Body of pancreas (tissue), 4 donors: ENCODE measurements around the gene MATN4. TPM values are rescaled to one million over a fixed set of nuclear protein-coding genes. Genes with fewer than 3 reads are reported as not detected.
A peak's percentile ranks its signal among the peaks of the same experiment; 100 is the strongest.
"Not testable (repeated sequence)": the region's sequence is repeated elsewhere in the genome, so short reads cannot be mapped to it uniquely, and the experiment has no call there.

ENCODE experiments used
- ATAC-seq: fragments of 150-250 bp; one replicate; pipeline ENCODE4 v1.9.1; 2016
- DNase-seq, 4 donors: peaks; one replicate each; pipeline ENCODE4 v3.0.0-alpha.2; 2019
- H3K27ac ChIP-seq, 4 donors: fragments of 200-600 bp; sonication (generic); 1 replicate in 3 of 4; 2 replicates in 1 of 4; pipeline versions ENCODE4 v1.5.1 to v1.6.1; 2016 to 2019; ENCODE audit warnings: mild to moderate bottlenecking in 1 of 4, mixed read lengths in 1 of 4, moderate library complexity in 1 of 4
- H3K27me3 ChIP-seq, 2 donors: fragments of 200-600 bp; sonication (generic); one replicate each; pipeline ENCODE4 v1.6.0; 2016; ENCODE audit warnings: mild to moderate bottlenecking in 1 of 2
- H3K36me3 ChIP-seq, 2 donors: fragments of 200-600 bp; sonication (generic); replicated peaks in 1 of 2; 2 replicates each; pipeline ENCODE4 v1.5.1; 2016; ENCODE audit warnings: low read depth in 2 of 2; ENCODE audit not compliant: insufficient read depth in 1 of 2
- H3K4me1 ChIP-seq: fragments of 200-600 bp; sonication (generic); one replicate; pipeline ENCODE4 v1.6.0; 2016
- H3K4me3 ChIP-seq, 2 donors: fragments of 200-600 bp; sonication (generic); 1 replicate in 1 of 2; 2 replicates in 1 of 2; pipeline ENCODE4 v1.5.1; 2016 to 2019
- H3K9me3 ChIP-seq, 3 donors: fragments of 200-600 bp; sonication (generic); 1 replicate in 2 of 3; 2 replicates in 1 of 3; pipeline ENCODE4 v1.5.1; 2016
- POLR2A ChIP-seq, 3 donors: fragments of 450-650 bp; IDR thresholded peaks; one replicate each; pipeline ENCODE4 v1.6.1; 2016; ENCODE audit warnings: antibody characterized with exemption in 3 of 3, mild to moderate bottlenecking in 2 of 3
- WGBS, 2 donors: methylation state at CpG; one replicate each; pipeline ENCODE4 v1.1.5; 2017; 5-methylcytosine and 5-hydroxymethylcytosine counted together
- intact Hi-C: fragments of 100-400 bp; cut with DNase I; formaldehyde crosslinking; loops from one replicate; pipeline ENCODE4 v1.15.1; 2023
- total RNA-seq, 2 donors: library from RNA; depleted of rRNA; stranded (reverse); fragments of >200 nt; gene quantifications; one replicate each; pipeline ENCODE4 v1.1.0, GENCODE V29; 2016
- TF ChIP-seq, protein P1 (sequence below), 7 experiments: fragments of 450-650 bp in 4 of 7; fragments of 200-600 bp in 3 of 7; sonication (generic) in 3 of 7; IDR thresholded peaks; one replicate each; pipeline ENCODE4 v1.5.1; 2016 to 2019; ENCODE audit warnings: antibody characterized with exemption in 7 of 7

Gene MATN4
- total RNA-seq, 2 donors from 2014 or later, result 4.9 to 5.3 TPM

DNA sequence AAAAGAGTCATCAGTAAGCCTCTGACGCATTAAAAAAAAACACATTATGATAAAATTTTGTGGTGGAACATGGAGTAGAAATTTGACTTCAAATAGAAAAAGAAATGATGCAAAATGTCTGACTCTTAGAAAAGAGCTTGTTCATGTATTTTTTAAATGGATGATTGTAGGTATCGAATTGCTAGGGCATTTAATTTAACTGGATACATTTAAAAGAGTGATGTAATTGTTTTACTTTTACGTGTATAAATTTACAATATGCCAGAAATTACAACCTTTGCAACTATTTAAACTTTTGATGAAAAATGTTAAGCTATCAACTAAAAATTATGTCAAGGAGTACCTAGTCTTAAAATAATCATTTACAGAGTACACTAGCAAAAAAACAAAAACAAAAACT, 44.6 kb upstream of the MATN4 start:
- H3K27me3 ChIP-seq, result no peaks in the 10 kb centered on the region
- 88% methylated on average over 3 of the region's 3 CpGs for WGBS, 2 donors
- no peak for ATAC-seq
- DNase-seq, result no peak
- H3K4me3 ChIP-seq, result no peak overlapping the region
- no peaks in the 10 kb centered on the region for H3K36me3 ChIP-seq
- peaks cover 9% of the 10 kb centered on the region for H3K4me1 ChIP-seq
- intact Hi-C loops, result no loop called here
- no peaks in the 10 kb centered on the region for H3K9me3 ChIP-seq
- no peak overlapping the region for H3K27ac ChIP-seq
- no peak for TF ChIP-seq POLR2A (IDR thresholded peaks at IDR 0.05)
- TF ChIP-seq, protein P1, sequence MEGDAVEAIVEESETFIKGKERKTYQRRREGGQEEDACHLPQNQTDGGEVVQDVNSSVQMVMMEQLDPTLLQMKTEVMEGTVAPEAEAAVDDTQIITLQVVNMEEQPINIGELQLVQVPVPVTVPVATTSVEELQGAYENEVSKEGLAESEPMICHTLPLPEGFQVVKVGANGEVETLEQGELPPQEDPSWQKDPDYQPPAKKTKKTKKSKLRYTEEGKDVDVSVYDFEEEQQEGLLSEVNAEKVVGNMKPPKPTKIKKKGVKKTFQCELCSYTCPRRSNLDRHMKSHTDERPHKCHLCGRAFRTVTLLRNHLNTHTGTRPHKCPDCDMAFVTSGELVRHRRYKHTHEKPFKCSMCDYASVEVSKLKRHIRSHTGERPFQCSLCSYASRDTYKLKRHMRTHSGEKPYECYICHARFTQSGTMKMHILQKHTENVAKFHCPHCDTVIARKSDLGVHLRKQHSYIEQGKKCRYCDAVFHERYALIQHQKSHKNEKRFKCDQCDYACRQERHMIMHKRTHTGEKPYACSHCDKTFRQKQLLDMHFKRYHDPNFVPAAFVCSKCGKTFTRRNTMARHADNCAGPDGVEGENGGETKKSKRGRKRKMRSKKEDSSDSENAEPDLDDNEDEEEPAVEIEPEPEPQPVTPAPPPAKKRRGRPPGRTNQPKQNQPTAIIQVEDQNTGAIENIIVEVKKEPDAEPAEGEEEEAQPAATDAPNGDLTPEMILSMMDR (IDR thresholded peaks at IDR 0.05), result no peak

DNA sequence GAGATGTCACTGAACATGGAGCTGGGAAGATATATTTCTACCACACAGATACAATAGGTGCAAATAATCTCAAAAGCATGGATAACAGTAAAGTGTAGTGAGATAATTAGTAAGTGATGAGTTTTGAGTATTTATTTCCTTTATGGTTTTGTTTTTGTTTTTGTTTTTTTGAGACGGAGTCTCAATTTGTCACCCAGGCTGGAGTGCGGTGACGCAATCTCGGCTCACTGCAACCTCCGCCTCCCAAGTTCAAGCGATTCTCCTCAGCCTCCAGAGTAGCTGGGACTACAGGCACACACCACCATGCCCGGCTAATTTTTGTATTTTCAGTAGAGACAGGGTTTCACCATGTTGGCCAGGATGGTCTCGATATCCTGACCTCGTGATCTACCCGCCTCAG, 42.7 kb upstream of the MATN4 start:
- peaks cover 17% of the 10 kb centered on the region for H3K4me1 ChIP-seq
- intact Hi-C loops, DNase-seq, H3K36me3 ChIP-seq, ATAC-seq, H3K9me3 ChIP-seq, H3K4me3 ChIP-seq, H3K27me3 ChIP-seq, H3K27ac ChIP-seq: not testable (repeated sequence)
- 95 to 97% methylated on average over 10 of the region's 10 CpGs for WGBS, 2 donors

DNA sequence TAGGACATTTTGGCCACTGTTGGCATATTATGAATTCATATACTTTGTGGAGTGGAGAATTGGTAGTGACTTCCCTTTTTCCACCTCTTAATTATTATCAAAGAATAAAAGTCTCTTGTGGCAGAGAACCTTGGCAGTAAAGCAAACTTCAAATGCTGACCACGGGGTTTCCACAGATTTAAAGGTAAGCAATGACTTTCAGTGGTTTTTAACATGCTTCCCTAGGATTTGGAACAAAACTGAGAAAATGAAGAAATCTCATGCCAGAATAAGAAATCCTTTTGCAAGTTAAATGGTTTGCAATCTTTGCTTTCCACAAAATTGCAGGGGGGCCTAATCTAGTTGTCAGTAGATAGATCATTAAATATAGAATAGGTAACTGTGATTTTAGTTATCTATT, 42.1 kb upstream of the MATN4 start:
- TF ChIP-seq, protein P1 (IDR thresholded peaks at IDR 0.05), result no peak
- TF ChIP-seq POLR2A (IDR thresholded peaks at IDR 0.05), result no peak
- no peak for ATAC-seq
- Histone ChIP-seq H3K4me3 (no peak overlapping the region), H3K9me3 (no peaks in the 10 kb centered on the region), H3K4me1 (peaks cover 22% of the 10 kb centered on the region), H3K27ac (no peak overlapping the region), H3K36me3 (no peaks in the 10 kb centered on the region), H3K27me3 (no peaks in the 10 kb centered on the region)
- intact Hi-C loops, result no loop called here
- WGBS, 2 donors, result 44 to 50% methylated on average over 1 of the region's 1 CpG
- no peak for DNase-seq

DNA sequence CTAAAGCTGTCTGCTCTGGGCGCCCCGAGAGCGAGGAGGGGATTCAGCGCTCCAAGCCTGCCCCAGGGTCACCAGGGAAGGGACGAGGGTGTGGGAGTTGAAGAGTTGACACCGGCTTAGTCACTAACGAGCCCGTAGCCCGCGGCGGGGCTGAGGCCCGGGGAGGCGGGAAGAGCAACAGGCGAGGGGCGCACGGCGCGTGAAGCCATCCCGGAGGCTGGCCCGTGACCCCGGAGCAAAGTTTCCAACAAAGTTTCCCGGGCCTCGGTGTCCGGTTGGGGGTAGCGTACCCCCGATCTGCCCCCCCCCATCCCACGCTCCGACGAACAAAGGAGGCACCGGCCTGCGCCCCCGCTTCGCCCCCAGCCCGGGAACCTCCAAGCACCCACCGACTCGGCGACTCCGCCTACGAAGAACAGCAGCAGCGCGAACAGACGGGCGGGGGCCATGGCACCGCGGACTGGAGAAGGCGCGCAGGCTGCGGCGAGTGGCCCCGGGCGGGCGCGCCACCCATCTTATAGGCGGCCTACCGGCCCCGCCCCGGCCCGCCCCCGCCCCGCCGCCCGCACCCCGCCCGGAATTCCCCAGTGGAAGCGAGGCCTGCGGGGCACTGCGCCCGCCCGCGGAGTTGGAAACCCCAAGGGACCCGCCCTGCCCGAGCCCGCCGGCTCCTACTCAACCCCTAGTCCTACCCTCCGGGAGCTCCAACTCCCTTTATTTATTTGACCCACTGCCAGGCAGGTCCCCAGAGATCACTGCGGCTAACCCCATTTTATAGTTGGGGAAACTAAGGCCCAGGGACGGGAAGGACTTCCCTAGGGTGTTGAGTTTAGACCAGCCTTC, 40.1 kb upstream of the MATN4 start, which contains the start of gene SDC4:
TSS of gene SDC4 (minus strand) at position 489 of the 843 bp plus-strand sequence. CDS start at position 449, 40 bp downstream.
- no peaks in the 10 kb centered on the region for H3K36me3 ChIP-seq
- WGBS, 2 donors, result 0 to 1% methylated on average over 14 to 43 of the region's 77 CpGs
- H3K27me3 ChIP-seq, result no peaks in the 10 kb centered on the region
- intact Hi-C loops, result no loop called here
- peak; percentile 54 for ATAC-seq
- DNase-seq, result peak; percentile 75 to 83 (median 81)
- no peaks in the 10 kb centered on the region for H3K9me3 ChIP-seq
- peak within 1 kb of the TSS; percentile 91 to 99 (median 98) for H3K27ac ChIP-seq
- TF ChIP-seq, protein P1 (IDR thresholded peaks at IDR 0.05), result no peak
- TF ChIP-seq POLR2A (IDR thresholded peaks at IDR 0.05), result peak; percentile 97 to 99 (median 99)
- peaks cover 42% of the 10 kb centered on the region for H3K4me1 ChIP-seq
- peak within 1 kb of the TSS; percentile 56 to 75 for H3K4me3 ChIP-seq

DNA sequence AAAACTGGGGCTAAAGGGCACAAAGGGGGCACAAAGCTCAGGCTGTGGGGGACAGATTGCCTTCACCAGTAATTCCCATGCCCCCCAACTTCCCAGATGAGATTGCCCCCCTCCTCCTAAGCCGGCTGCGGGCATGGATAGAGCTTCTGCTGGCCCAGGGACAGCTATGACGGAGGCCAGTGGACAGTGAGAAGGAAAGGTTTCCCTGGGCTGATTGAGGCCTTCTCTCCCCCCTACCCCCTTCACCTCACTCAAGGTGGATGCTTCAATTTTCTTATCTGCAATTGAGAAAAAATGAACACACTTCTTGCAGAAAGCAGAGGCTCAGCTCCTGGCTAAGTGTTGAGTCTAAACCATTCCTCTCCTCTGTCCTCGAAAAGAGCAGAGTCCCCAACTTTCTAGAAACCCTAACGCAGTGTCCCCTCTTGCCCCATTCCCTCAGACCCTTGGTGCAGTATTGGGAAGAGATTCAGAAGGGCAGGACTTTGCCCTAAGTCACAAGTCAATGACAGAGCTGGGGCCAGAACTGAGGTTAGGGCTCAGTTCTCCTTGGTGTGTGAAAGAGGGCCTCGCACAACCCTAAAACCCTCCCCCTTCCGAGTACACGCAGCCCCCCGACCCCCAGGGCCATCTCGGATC, 39.3 kb upstream of the MATN4 start:
- intact Hi-C loops, result no loop called here
- Histone ChIP-seq H3K9me3 (no peaks in the 10 kb centered on the region), H3K4me1 (peaks cover 50% of the 10 kb centered on the region), H3K27ac (peak overlapping the region; percentile 91 to 99 (median 98)), H3K36me3 (no peaks in the 10 kb centered on the region), H3K27me3 (no peaks in the 10 kb centered on the region), H3K4me3 (peak overlapping the region; percentile 56 to 75)
- DNase-seq (peak in 2 of 4 donors; percentile 48 to 55), ATAC-seq (peak; percentile 1)
- 5 to 8% methylated on average over 6 to 10 of the region's 10 CpGs for WGBS, 2 donors
- TF ChIP-seq POLR2A (IDR thresholded peaks at IDR 0.05), result no peak
- TF ChIP-seq, protein P1 (IDR thresholded peaks at IDR 0.05), result no peak
